Measurements from ENCODE around the gene FKTN.
A peak's percentile ranks its signal among the peaks of the same experiment; 100 is the strongest.

Gene FKTN

GRCh38 chr9:105531530-105531929 lies 26.4 kb upstream of the FKTN start:
- Histone ChIP-seq H2AFZ (ENCODE audit: low read depth, low read length) (no peak overlapping the region), H3K79me2 (ENCODE audit: insufficient read depth, low read length) (no peaks in the 10 kb centered on the region), H3K4me2 (ENCODE audit: insufficient read depth, low read length) (peak overlapping the region; percentile 11; the same call in 1 of the 2 replicates), H3K36me3 (ENCODE audit: insufficient read depth, low read length) (peaks cover 8% of the 10 kb centered on the region; the same call in 1 of the 2 replicates), H3K9ac (ENCODE audit: low read depth, low read length) (peak overlapping the region; percentile 13; the same call in 1 of the 2 replicates), H3K4me1 (ENCODE audit: insufficient read depth, low read length) (peaks cover 33% of the 10 kb centered on the region), H3K9me3 (ENCODE audit: insufficient read depth, low read length, severe bottlenecking) (no peaks in the 10 kb centered on the region), H3K4me3 (ENCODE audit: low read depth in 1 of 2, low read length in 2 of 2) (no peak overlapping the region), H3K27ac (ENCODE audit: low read length) (peak overlapping the region; percentile 58), H3K27me3 (ENCODE audit: insufficient read depth, low read length, poor library complexity) (no peaks in the 10 kb centered on the region), H4K20me1 (ENCODE audit: insufficient read depth, low read length) (no peaks in the 10 kb centered on the region)
- ATAC-seq (ENCODE audit: insufficient read depth, low read depth) (peak; percentile 31; the same call in 1 of the 3 replicates), DNase-seq (no peak)
- TF ChIP-seq CTCF (IDR thresholded peaks at IDR 0.05; ENCODE audit: borderline replicate concordance, extremely low read depth, low read length, poor library complexity, severe bottlenecking) (no peak), EZH2 (IDR thresholded peaks at IDR 0.05; ENCODE audit: borderline replicate concordance, low read depth, low read length, severe bottlenecking) (no peak)

- H2AFZ ChIP-seq (ENCODE audit: low read depth, low read length), result no peak overlapping the region
- H4K20me1 ChIP-seq (ENCODE audit: insufficient read depth, low read length), result no peaks in the 10 kb centered on the region
- ATAC-seq (ENCODE audit: insufficient read depth, low read depth) (no peak), DNase-seq (no peak)
- H3K4me1 ChIP-seq (ENCODE audit: insufficient read depth, low read length), result peaks cover 20% of the 10 kb centered on the region
- no peak overlapping the region for H3K9ac ChIP-seq (ENCODE audit: low read depth, low read length)
- no peaks in the 10 kb centered on the region for H3K9me3 ChIP-seq (ENCODE audit: insufficient read depth, low read length, severe bottlenecking)
- no peaks in the 10 kb centered on the region for H3K27me3 ChIP-seq (ENCODE audit: insufficient read depth, low read length, poor library complexity)
- TF ChIP-seq CTCF (IDR thresholded peaks at IDR 0.05; ENCODE audit: borderline replicate concordance, extremely low read depth, low read length, poor library complexity, severe bottlenecking), result no peak
- TF ChIP-seq EZH2 (IDR thresholded peaks at IDR 0.05; ENCODE audit: borderline replicate concordance, low read depth, low read length, severe bottlenecking), result no peak
- H3K79me2 ChIP-seq (ENCODE audit: insufficient read depth, low read length), result no peaks in the 10 kb centered on the region
- peaks cover 8% of the 10 kb centered on the region; the same call in 1 of the 2 replicates for H3K36me3 ChIP-seq (ENCODE audit: insufficient read depth, low read length)
- no peak overlapping the region for H3K27ac ChIP-seq (ENCODE audit: low read length)
- H3K4me2 ChIP-seq (ENCODE audit: insufficient read depth, low read length), result no peak overlapping the region
- H3K4me3 ChIP-seq (ENCODE audit: low read depth in 1 of 2, low read length in 2 of 2), result no peak overlapping the region
Observed at GRCh38 chr9:105535920-105536668, 21.8 kb upstream of the FKTN start.

- Histone ChIP-seq H4K20me1 (ENCODE audit: insufficient read depth, low read length) (no peaks in the 10 kb centered on the region), H3K4me3 (ENCODE audit: low read depth in 1 of 2, low read length in 2 of 2) (no peak overlapping the region), H3K36me3 (ENCODE audit: insufficient read depth, low read length) (peaks cover 8% of the 10 kb centered on the region; the same call in 1 of the 2 replicates), H3K27me3 (ENCODE audit: insufficient read depth, low read length, poor library complexity) (no peaks in the 10 kb centered on the region), H3K4me2 (ENCODE audit: insufficient read depth, low read length) (no peak overlapping the region), H3K79me2 (ENCODE audit: insufficient read depth, low read length) (no peaks in the 10 kb centered on the region), H3K4me1 (ENCODE audit: insufficient read depth, low read length) (no peaks in the 10 kb centered on the region), H2AFZ (ENCODE audit: low read depth, low read length) (no peak overlapping the region), H3K27ac (ENCODE audit: low read length) (no peak overlapping the region), H3K9me3 (ENCODE audit: insufficient read depth, low read length, severe bottlenecking) (no peaks in the 10 kb centered on the region), H3K9ac (ENCODE audit: low read depth, low read length) (no peak overlapping the region)
- no peak for ATAC-seq (ENCODE audit: insufficient read depth, low read depth)
- DNase-seq, result no peak
- no peak for TF ChIP-seq EZH2 (IDR thresholded peaks at IDR 0.05; ENCODE audit: borderline replicate concordance, low read depth, low read length, severe bottlenecking)
- TF ChIP-seq CTCF (IDR thresholded peaks at IDR 0.05; ENCODE audit: borderline replicate concordance, extremely low read depth, low read length, poor library complexity, severe bottlenecking), result peak; percentile 37
Observed at GRCh38 chr9:105539452-105539851, 18.5 kb upstream of the FKTN start.

Measured in DND-41 (cell line).